Measurements from ENCODE around the gene CD63. TPM values are rescaled to one million over a fixed set of nuclear protein-coding genes. Genes with fewer than 3 reads are reported as not detected.

The CD63 gene
- total RNA-seq, 1 donor from 2014 or later = 196 TPM

GRCh38 chr12:55711786-55712553, 16.8 kb downstream of the CD63 start:
- H3K4me1 Mint-ChIP-seq = peaks cover 24% of the 10 kb centered on the region
- H3K27me3 Mint-ChIP-seq = peaks cover 45% of the 10 kb centered on the region
- DNase-seq = no peak
- H3K9me3 Mint-ChIP-seq = no peaks in the 10 kb centered on the region
- intact Hi-C loops (cut with micrococcal nuclease) = no loop called here
- peaks cover 2% of the 10 kb centered on the region for H3K36me3 Mint-ChIP-seq (ENCODE audit: low read depth)
- H3K27ac Mint-ChIP-seq = no peak overlapping the region
- no peak overlapping the region for H3K4me3 Mint-ChIP-seq

GRCh38 chr12:55708695-55709233, 20.0 kb downstream of the CD63 start:
- Mint-ChIP-seq H3K27me3 (peaks cover 64% of the 10 kb centered on the region), H3K27ac (no peak overlapping the region), H3K4me1 (peaks cover 13% of the 10 kb centered on the region)

GRCh38 chr12:55707841-55708694, 20.7 kb downstream of the CD63 start, which contains the start of gene ITGA7:
ITGA7 (minus strand) TSS chr12:55707904; CDS start chr12:55707682, 222 bp downstream.
- peaks cover 65% of the 10 kb centered on the region for H3K27me3 Mint-ChIP-seq
- H3K4me3 Mint-ChIP-seq = peak within 1 kb of the TSS; percentile 81
- peak; percentile 91 for DNase-seq
- H3K36me3 Mint-ChIP-seq (ENCODE audit: low read depth) = no peaks in the 10 kb centered on the region
- peaks cover 13% of the 10 kb centered on the region for H3K4me1 Mint-ChIP-seq
- H3K27ac Mint-ChIP-seq = no peak within 1 kb of the TSS
- H3K9me3 Mint-ChIP-seq = no peaks in the 10 kb centered on the region
- intact Hi-C loops (cut with micrococcal nuclease) = loop anchor here (1.0 kb wide), 1 partner anchor 8 kb away; the partner anchor contains the start of gene BLOC1S1

More at GRCh38 chr12:55708695-55709233, 20.0 kb downstream of the CD63 start:
- Mint-ChIP-seq H3K4me3 (peak overlapping the region; percentile 81), H3K9me3 (no peaks in the 10 kb centered on the region), H3K36me3 (ENCODE audit: low read depth) (no peaks in the 10 kb centered on the region)
- DNase-seq = no peak
- intact Hi-C loops (cut with micrococcal nuclease) = no loop called here

- Mint-ChIP-seq H3K27me3 (peaks cover 60% of the 10 kb centered on the region), H3K4me1 (peaks cover 13% of the 10 kb centered on the region), H3K4me3 (peak overlapping the region; percentile 81)
Measured at GRCh38 chr12:55707219-55707671, 21.6 kb downstream of the CD63 start.

GRCh38 chr12:55706568-55707218, 22.1 kb downstream of the CD63 start:
- intact Hi-C loops (cut with micrococcal nuclease) = loop anchor here (1.0 kb wide), 1 partner anchor 10 kb away; the partner anchor contains the start of gene BLOC1S1
- no peaks in the 10 kb centered on the region for H3K36me3 Mint-ChIP-seq (ENCODE audit: low read depth)
- peaks cover 55% of the 10 kb centered on the region for H3K27me3 Mint-ChIP-seq
- no peaks in the 10 kb centered on the region for H3K9me3 Mint-ChIP-seq
- H3K4me3 Mint-ChIP-seq = peak overlapping the region; percentile 81
- DNase-seq = no peak
- peaks cover 13% of the 10 kb centered on the region for H3K4me1 Mint-ChIP-seq
- H3K27ac Mint-ChIP-seq = no peak overlapping the region

More at GRCh38 chr12:55707219-55707671, 21.6 kb downstream of the CD63 start:
- Mint-ChIP-seq H3K36me3 (ENCODE audit: low read depth) (no peaks in the 10 kb centered on the region), H3K27ac (no peak overlapping the region), H3K9me3 (no peaks in the 10 kb centered on the region)
- intact Hi-C loops (cut with micrococcal nuclease) = loop anchor here (1.0 kb wide), 1 partner anchor 9 kb away; the partner anchor contains the start of gene BLOC1S1
- DNase-seq = no peak

- DNase-seq = no peak
- intact Hi-C loops (cut with micrococcal nuclease) = no loop called here
- peaks cover 52% of the 10 kb centered on the region for H3K27me3 Mint-ChIP-seq
- no peaks in the 10 kb centered on the region for H3K36me3 Mint-ChIP-seq (ENCODE audit: low read depth)
- no peak overlapping the region for H3K27ac Mint-ChIP-seq
- peaks cover 13% of the 10 kb centered on the region for H3K4me1 Mint-ChIP-seq
- H3K4me3 Mint-ChIP-seq = peak overlapping the region; percentile 17
- no peaks in the 10 kb centered on the region for H3K9me3 Mint-ChIP-seq
Measured at GRCh38 chr12:55705782-55706402, 22.9 kb downstream of the CD63 start.

- no peak overlapping the region for H3K4me3 Mint-ChIP-seq
- peaks cover 47% of the 10 kb centered on the region for H3K27me3 Mint-ChIP-seq
- no peaks in the 10 kb centered on the region for H3K9me3 Mint-ChIP-seq
- no peaks in the 10 kb centered on the region for H3K36me3 Mint-ChIP-seq (ENCODE audit: low read depth)
- H3K4me1 Mint-ChIP-seq = peaks cover 13% of the 10 kb centered on the region
- intact Hi-C loops (cut with micrococcal nuclease) = no loop called here
- no peak for DNase-seq
- H3K27ac Mint-ChIP-seq = no peak overlapping the region
Measured at GRCh38 chr12:55704824-55705718, 23.7 kb downstream of the CD63 start.

GRCh38 chr12:55703901-55704761, 24.7 kb downstream of the CD63 start:
- Mint-ChIP-seq H3K27me3 (peaks cover 39% of the 10 kb centered on the region), H3K4me1 (peaks cover 12% of the 10 kb centered on the region), H3K4me3 (no peak overlapping the region), H3K9me3 (no peaks in the 10 kb centered on the region), H3K36me3 (ENCODE audit: low read depth) (no peaks in the 10 kb centered on the region), H3K27ac (no peak overlapping the region)
- intact Hi-C loops (cut with micrococcal nuclease) = no loop called here
- DNase-seq = no peak

- DNase-seq = no peak
- H3K36me3 Mint-ChIP-seq (ENCODE audit: low read depth) = no peaks in the 10 kb centered on the region
- no peaks in the 10 kb centered on the region for H3K9me3 Mint-ChIP-seq
- peaks cover 4% of the 10 kb centered on the region for H3K4me1 Mint-ChIP-seq
- intact Hi-C loops (cut with micrococcal nuclease) = no loop called here
- peaks cover 31% of the 10 kb centered on the region for H3K27me3 Mint-ChIP-seq
- no peak overlapping the region for H3K27ac Mint-ChIP-seq
- H3K4me3 Mint-ChIP-seq = no peak overlapping the region
Measured at GRCh38 chr12:55703288-55703687, 25.5 kb downstream of the CD63 start.

GRCh38 chr12:55702861-55703260, 25.9 kb downstream of the CD63 start:
- Mint-ChIP-seq H3K27me3 (peaks cover 27% of the 10 kb centered on the region), H3K36me3 (ENCODE audit: low read depth) (no peaks in the 10 kb centered on the region), H3K4me1 (no peaks in the 10 kb centered on the region), H3K27ac (no peak overlapping the region), H3K4me3 (no peak overlapping the region), H3K9me3 (no peaks in the 10 kb centered on the region)
- no peak for DNase-seq
- intact Hi-C loops (cut with micrococcal nuclease) = no loop called here

- H3K4me3 Mint-ChIP-seq = no peak overlapping the region
- H3K27ac Mint-ChIP-seq = no peak overlapping the region
- no peaks in the 10 kb centered on the region for H3K36me3 Mint-ChIP-seq (ENCODE audit: low read depth)
- peaks cover 15% of the 10 kb centered on the region for H3K27me3 Mint-ChIP-seq
- H3K9me3 Mint-ChIP-seq = no peaks in the 10 kb centered on the region
- H3K4me1 Mint-ChIP-seq = no peaks in the 10 kb centered on the region
- intact Hi-C loops (cut with micrococcal nuclease) = no loop called here
- DNase-seq = no peak
Measured at GRCh38 chr12:55700255-55701018, 28.4 kb downstream of the CD63 start.
